Fibroblast of villous mesenchyme (primary cell): Measurements from ENCODE around the gene ITPK1. TPM values are rescaled to one million over a fixed set of nuclear protein-coding genes. Genes with fewer than 3 reads are reported as not detected.

ENCODE experiments used
- DNase-seq: peaks from one replicate; pipeline ENCODE4 v3.0.0-alpha.2; 2010; ENCODE audit warnings: low read depth
- H3K4me3 ChIP-seq: 2 replicates; pipeline ENCODE4 v1.5.1; 2011; ENCODE audit warnings: low read depth, mild to moderate bottlenecking, low read length
- CTCF ChIP-seq: IDR thresholded peaks from 2 replicates; pipeline ENCODE4 v1.5.1; 2012; ENCODE audit warnings: low read depth, mild to moderate bottlenecking, low read length; ENCODE audit not compliant: insufficient read depth
- total RNA-seq: library from RNA; depleted of rRNA; stranded (reverse); fragments of >200 nt; gene quantifications from 2 replicates; pipeline ENCODE4 v1.2.3, GENCODE V29; 2012

ITPK1 gene
- total RNA-seq, 1 donor = 15.5 TPM

DNA sequence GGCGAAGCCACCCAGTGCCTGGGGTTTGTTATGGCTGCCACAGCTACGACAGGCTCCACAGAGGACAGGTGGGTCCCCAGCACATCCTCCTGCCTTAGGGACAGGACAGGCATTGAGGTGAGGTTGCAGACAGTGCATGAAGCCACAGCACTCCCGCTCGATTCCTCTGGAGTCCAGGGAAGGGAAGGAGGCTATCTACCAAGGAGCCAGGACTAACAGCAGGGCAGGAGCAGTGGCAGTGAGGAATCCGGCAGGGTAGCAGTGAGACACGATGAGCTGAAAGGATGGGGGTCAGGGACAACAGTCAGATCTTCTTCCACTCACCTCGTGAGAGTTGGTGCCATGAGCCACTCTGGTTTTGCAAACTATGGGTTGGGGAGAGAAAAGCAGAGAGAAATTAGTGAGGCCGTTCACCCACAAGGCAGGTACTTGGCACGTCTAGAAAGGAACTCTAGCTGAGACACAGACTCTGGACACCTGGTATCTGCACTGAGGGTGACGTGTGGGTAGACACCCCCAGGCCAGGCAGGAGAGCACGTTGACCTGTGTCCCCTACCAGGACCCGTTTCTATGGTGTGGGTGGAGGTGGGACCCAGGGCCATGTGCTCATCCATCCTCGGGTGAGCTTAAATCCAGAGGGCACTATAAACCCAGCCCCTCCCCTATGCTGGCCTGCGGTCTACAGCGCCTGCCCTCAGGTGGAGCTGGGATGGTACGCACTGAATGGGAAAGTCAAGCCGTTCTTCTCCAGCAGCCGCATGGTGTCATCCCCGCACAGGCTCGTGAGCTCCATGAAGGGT is 153.5 kb downstream of the ITPK1 start:
- TF ChIP-seq CTCF = no peak
- DNase-seq = no peak
- H3K4me3 ChIP-seq = no peak overlapping the region

- no peak for TF ChIP-seq CTCF
- H3K4me3 ChIP-seq = no peak overlapping the region
- DNase-seq = no peak
These were observed 154.2 kb downstream of the ITPK1 start for GRCh38 chr14:92961567-92961855.

DNA sequence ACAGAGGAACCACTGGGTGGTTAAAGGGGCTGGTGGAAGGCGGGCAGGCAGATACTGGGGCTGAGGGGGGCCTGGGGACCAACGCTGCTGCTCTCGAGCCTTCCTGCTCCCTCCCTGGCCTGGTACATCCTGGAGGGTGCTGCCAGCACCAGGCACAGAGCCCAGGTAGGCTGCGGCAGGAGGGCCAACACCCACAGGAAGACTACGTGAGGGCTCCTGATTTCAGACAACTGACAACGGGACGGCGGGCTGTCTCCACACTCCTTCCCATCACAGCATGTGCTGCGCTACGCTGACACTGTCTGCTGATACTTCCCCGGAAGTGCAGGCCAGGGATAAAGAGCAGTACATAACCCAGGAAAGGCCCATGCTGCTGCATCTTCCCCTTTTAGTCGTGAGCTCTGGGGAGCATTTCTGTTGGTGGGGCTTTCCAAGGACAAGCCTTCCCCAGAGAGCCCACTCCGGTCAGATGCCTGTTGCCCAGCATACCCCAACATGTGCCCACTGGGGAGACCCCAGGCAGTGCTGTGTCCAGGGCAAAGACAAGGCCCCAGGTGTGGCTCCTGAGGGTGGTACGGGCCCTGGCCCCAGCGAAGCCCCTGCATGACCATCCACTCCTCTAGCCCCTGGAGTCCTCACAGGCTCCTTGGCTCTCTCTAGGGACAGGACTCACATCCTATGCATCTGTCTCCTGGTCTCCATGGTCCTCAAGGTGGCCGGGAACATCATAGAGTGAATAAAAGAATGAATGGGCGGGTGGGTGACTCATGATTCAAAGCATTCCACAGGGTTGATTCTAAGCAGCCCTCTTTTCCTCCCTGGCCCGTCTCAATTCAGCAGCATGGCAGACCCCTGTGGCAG is 154.8 kb downstream of the ITPK1 start:
- TF ChIP-seq CTCF = no peak
- no peak overlapping the region for H3K4me3 ChIP-seq
- no peak for DNase-seq

GRCh38 chr14:92959761-92960680 is 155.7 kb downstream of the ITPK1 start:
- DNase-seq = no peak
- no peak for TF ChIP-seq CTCF
- no peak overlapping the region for H3K4me3 ChIP-seq

DNA sequence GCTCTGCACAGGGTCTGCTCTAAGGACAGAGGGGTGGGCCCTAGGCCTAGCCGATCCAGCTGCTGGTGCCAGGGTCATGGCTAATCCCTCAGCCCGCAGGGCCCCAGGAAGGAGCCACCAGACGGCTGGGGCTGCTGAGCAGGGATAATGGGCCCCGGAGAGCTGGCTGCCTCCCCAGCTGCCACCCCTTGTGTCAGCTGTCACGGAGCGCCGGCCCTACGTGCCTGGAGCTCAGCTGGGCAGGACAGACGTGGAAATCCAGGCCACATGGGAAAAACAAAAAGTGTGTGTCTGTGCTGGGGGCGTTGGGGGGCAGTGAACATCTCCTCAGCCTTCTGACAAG is 156.6 kb downstream of the ITPK1 start:
- no peak overlapping the region for H3K4me3 ChIP-seq
- DNase-seq = no peak
- TF ChIP-seq CTCF = no peak

DNA sequence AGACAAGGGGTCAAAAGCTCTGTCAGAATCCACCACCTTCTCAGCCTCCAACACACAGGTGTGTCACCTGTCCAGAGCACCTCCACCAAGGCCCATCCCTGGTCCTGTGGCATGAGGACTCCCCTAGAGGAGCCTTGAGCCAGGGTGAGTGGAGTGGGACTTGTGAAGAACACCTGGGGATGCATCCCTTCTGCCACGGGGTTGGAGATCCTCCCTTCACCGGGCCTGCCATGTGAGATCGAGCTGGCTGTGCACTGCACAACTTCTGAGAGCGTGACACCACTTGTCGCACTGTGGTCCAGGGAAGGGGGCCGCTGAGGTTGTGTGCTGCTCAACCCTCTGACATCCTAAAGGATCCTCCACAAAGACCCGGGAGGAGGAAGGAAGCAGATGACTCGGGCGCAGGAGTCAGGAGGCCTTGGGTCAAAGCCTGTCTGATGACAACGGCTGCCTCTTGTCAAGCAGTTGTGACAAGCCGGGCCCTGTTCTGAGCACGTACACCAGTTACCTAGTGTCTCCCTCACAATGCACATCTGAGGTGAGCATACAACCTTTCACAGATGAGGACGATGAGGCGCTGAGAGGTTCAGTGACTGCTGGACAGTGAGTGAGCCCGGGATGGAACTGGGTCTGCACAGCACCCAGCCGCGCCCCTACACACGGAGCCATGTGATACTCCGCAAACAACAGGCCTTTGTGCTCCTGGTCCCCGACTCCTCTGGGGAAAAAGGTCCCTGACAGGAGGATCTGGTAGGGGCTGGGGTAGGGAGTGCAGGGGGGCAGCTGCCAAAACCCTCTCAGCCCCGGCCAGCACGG is 157.1 kb downstream of the ITPK1 start:
- no peak overlapping the region for H3K4me3 ChIP-seq
- DNase-seq = no peak
- TF ChIP-seq CTCF = no peak
